CD8-positive, alpha-beta memory T cell (primary cell): ENCODE measurements around the gene CTXN2. TPM values are rescaled to one million over a fixed set of nuclear protein-coding genes. Genes with fewer than 3 reads are reported as not detected.

ENCODE experiments used
- CTCF ChIA-PET: fragments of 350-600 bp; sonication (Branson Sonifier 250); formaldehyde crosslinking; loops from one replicate; lab custom pipeline; 2021; ENCODE audit warnings: antibody characterized with exemption; lab: Charles Lee
- POLR2A ChIA-PET: fragments of 350-600 bp; sonication (Branson Sonifier 250); formaldehyde crosslinking; loops from one replicate; lab custom pipeline; 2021; ENCODE audit warnings: antibody characterized with exemption; lab: Charles Lee
- DNase-seq, 5 donors: peaks; one replicate each; pipeline versions ENCODE4 v3.0.0 to v3.0.0-alpha.2; 2020 to 2022; ENCODE audit warnings: mixed read lengths in 1 of 5
- H3K27ac ChIP-seq: one replicate; pipeline ENCODE4 v1.7.0; 2013; ENCODE audit warnings: low read depth, mild to moderate bottlenecking, low read length, moderate library complexity
- H3K27me3 ChIP-seq: 2 replicates; pipeline ENCODE4 v1.7.0; 2013; ENCODE audit warnings: low read length, mild to moderate bottlenecking; ENCODE audit not compliant: insufficient read depth, poor library complexity, severe bottlenecking
- H3K36me3 ChIP-seq: 2 replicates; pipeline ENCODE4 v1.7.0; 2013; ENCODE audit warnings: mild to moderate bottlenecking, low read length, moderate library complexity; ENCODE audit not compliant: insufficient read depth
- H3K4me1 ChIP-seq: 2 replicates; pipeline ENCODE4 v1.7.0; 2013; ENCODE audit warnings: mild to moderate bottlenecking, low read length, moderate library complexity; ENCODE audit not compliant: insufficient read depth
- H3K4me3 ChIP-seq: 2 replicates; pipeline ENCODE4 v1.7.0; 2013; ENCODE audit warnings: mild to moderate bottlenecking, low read length
- H3K9me3 ChIP-seq: 2 replicates; pipeline ENCODE4 v1.7.0; 2013; ENCODE audit warnings: mild to moderate bottlenecking, low read length
- H3K27ac Mint-ChIP-seq, 8 donors: one replicate each; pipeline ENCODE4 v1.8.0; 2020 to 2021; ENCODE audit warnings: mixed read lengths in 8 of 8, mild to moderate bottlenecking in 6 of 8, inconsistent platforms in 3 of 8, moderate library complexity in 3 of 8
- H3K27me3 Mint-ChIP-seq, 2 donors: one replicate each; pipeline ENCODE4 v1.8.0; 2020 to 2021; ENCODE audit warnings: mixed read lengths in 2 of 2, mild to moderate bottlenecking in 1 of 2, moderate library complexity in 1 of 2
- H3K36me3 Mint-ChIP-seq, 3 donors: one replicate each; pipeline ENCODE4 v1.8.0; 2020 to 2021; ENCODE audit warnings: mixed read lengths in 3 of 3, inconsistent platforms in 1 of 3, mild to moderate bottlenecking in 1 of 3
- H3K4me1 Mint-ChIP-seq, 3 donors: one replicate each; pipeline ENCODE4 v1.8.0; 2020 to 2021; ENCODE audit warnings: mixed read lengths in 3 of 3, inconsistent platforms in 1 of 3, mild to moderate bottlenecking in 1 of 3
- H3K4me3 Mint-ChIP-seq, 7 donors: one replicate each; pipeline ENCODE4 v1.8.0; 2020 to 2021; ENCODE audit warnings: mixed read lengths in 7 of 7, mild to moderate bottlenecking in 6 of 7, moderate library complexity in 4 of 7, inconsistent platforms in 2 of 7
- H3K9me3 Mint-ChIP-seq, 5 donors: one replicate each; pipeline ENCODE4 v1.8.0; 2020 to 2022; ENCODE audit warnings: mixed read lengths in 5 of 5, mild to moderate bottlenecking in 3 of 5, moderate library complexity in 2 of 5, inconsistent platforms in 1 of 5
- polyA plus RNA-seq: library from polyadenylated mRNA; unstranded; fragments of 300-500 nt; fragmentation: Illumina TruSeq; gene quantifications from one replicate; pipeline ENCODE4 v1.2.3, GENCODE V29; 2021
- total RNA-seq, 2 experiments: library from RNA; stranded (reverse); gene quantifications; one replicate each; pipeline ENCODE4 v1.2.3, GENCODE V29; 2021

Gene CTXN2
- total and polyA plus RNA-seq, 3 experiments from 2014 or later = not detected

DNA sequence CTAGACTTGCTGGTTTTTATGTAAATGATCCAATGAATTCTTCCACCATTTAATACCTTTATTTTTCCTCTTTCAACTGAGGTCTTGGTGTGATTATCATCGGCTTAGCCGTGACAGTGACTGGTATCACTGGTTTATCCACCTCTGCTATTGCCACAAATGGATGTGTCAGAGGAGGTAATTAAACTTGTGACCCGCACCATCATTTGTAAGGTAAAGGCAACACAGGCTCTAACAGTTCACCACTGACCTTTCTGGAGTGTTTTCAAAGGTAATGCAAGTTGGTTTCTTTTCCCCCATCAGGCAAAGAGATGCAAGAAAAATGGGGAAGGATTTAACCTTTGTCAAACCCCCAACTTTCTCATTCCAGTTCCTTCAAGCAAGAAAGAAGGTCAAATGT is 34.3 kb downstream of the CTXN2 start:
- Histone ChIP-seq H3K9me3 (no peaks in the 10 kb centered on the region), H3K27me3 (no peaks in the 10 kb centered on the region), H3K4me3 (no peak overlapping the region), H3K27ac (no peak overlapping the region), H3K4me1 (no peaks in the 10 kb centered on the region), H3K36me3 (no peaks in the 10 kb centered on the region)
- H3K4me1 Mint-ChIP-seq = no peaks in the 10 kb centered on the region
- H3K9me3 Mint-ChIP-seq = peaks cover 0 to 2% (median 0%) of the 10 kb centered on the region in 5 donors
- H3K4me3 Mint-ChIP-seq = no peak overlapping the region
- ChIA-PET POLR2A (no interaction called here), CTCF (no interaction called here)
- H3K27ac Mint-ChIP-seq = no peak overlapping the region
- H3K36me3 Mint-ChIP-seq = no peaks in the 10 kb centered on the region
- DNase-seq = no peak
- peaks cover 0 to 6% of the 10 kb centered on the region in 2 donors for H3K27me3 Mint-ChIP-seq

DNA sequence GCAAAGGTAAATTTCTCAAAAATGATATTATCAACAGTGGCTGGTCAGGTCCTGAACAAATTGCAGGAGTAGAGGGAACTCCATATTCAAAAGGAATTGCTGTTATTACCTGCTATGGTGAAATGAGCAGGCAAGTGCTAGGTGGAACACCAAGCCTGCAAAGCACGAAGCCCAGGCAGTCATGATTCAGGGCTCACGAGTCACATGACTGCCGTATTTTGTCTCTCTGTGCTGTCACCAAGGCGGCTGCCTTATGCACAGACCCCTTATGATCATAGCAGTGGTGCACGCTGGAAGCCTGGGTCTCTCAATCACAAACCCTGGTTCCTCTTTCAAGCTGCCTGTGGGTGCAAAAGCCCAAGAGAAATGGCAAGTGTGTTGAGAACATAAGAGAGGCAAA is 39.0 kb downstream of the CTXN2 start:
- Mint-ChIP-seq H3K4me1 (no peaks in the 10 kb centered on the region), H3K27ac (no peak overlapping the region), H3K27me3 (peaks cover 0 to 8% of the 10 kb centered on the region in 2 donors), H3K36me3 (no peaks in the 10 kb centered on the region), H3K4me3 (no peak overlapping the region), H3K9me3 (no peaks in the 10 kb centered on the region)
- Histone ChIP-seq H3K9me3 (no peaks in the 10 kb centered on the region), H3K4me1 (no peaks in the 10 kb centered on the region), H3K27ac (no peak overlapping the region), H3K27me3 (no peaks in the 10 kb centered on the region), H3K4me3 (no peak overlapping the region), H3K36me3 (no peaks in the 10 kb centered on the region)
- no peak for DNase-seq
- POLR2A ChIA-PET = no interaction called here
- CTCF ChIA-PET = interaction anchor here (0.6 kb wide), 1 partner anchor 1824 kb away, joined by 3 read pairs; no protein-coding TSS in a partner anchor

GRCh38 chr15:48233246-48233645 is 41.8 kb downstream of the CTXN2 start:
- no peaks in the 10 kb centered on the region for H3K36me3 ChIP-seq
- Mint-ChIP-seq H3K9me3 (no peaks in the 10 kb centered on the region), H3K27ac (no peak overlapping the region), H3K4me1 (no peaks in the 10 kb centered on the region), H3K27me3 (peaks cover 0 to 8% of the 10 kb centered on the region in 2 donors), H3K4me3 (no peak overlapping the region), H3K36me3 (no peaks in the 10 kb centered on the region)
- no peaks in the 10 kb centered on the region for H3K4me1 ChIP-seq
- no peak overlapping the region for H3K27ac ChIP-seq
- H3K27me3 ChIP-seq = no peaks in the 10 kb centered on the region
- H3K9me3 ChIP-seq = no peaks in the 10 kb centered on the region
- CTCF ChIA-PET = no interaction called here
- no peak for DNase-seq
- no peak overlapping the region for H3K4me3 ChIP-seq
- POLR2A ChIA-PET = no interaction called here

GRCh38 chr15:48239334-48239733 is 47.9 kb downstream of the CTXN2 start:
- Histone ChIP-seq H3K27ac (no peak overlapping the region), H3K4me3 (no peak overlapping the region), H3K27me3 (no peaks in the 10 kb centered on the region), H3K9me3 (no peaks in the 10 kb centered on the region), H3K36me3 (no peaks in the 10 kb centered on the region), H3K4me1 (no peaks in the 10 kb centered on the region)
- DNase-seq = no peak
- Mint-ChIP-seq H3K27ac (no peak overlapping the region), H3K36me3 (no peaks in the 10 kb centered on the region), H3K4me3 (no peak overlapping the region), H3K27me3 (peaks cover 0 to 11% of the 10 kb centered on the region in 2 donors), H3K9me3 (no peaks in the 10 kb centered on the region), H3K4me1 (no peaks in the 10 kb centered on the region)
- POLR2A ChIA-PET = no interaction called here
- CTCF ChIA-PET = no interaction called here

GRCh38 chr15:48242015-48242414 is 50.5 kb downstream of the CTXN2 start:
- H3K4me3 Mint-ChIP-seq = no peak overlapping the region
- no peak overlapping the region for H3K4me3 ChIP-seq
- H3K4me1 Mint-ChIP-seq = no peaks in the 10 kb centered on the region
- no peak for DNase-seq
- no peak overlapping the region for H3K27ac Mint-ChIP-seq
- H3K9me3 ChIP-seq = no peaks in the 10 kb centered on the region
- no peaks in the 10 kb centered on the region for H3K36me3 ChIP-seq
- no peaks in the 10 kb centered on the region for H3K9me3 Mint-ChIP-seq
- ChIA-PET POLR2A (no interaction called here), CTCF (no interaction called here)
- H3K27ac ChIP-seq = no peak overlapping the region
- no peaks in the 10 kb centered on the region for H3K36me3 Mint-ChIP-seq
- no peaks in the 10 kb centered on the region for H3K27me3 ChIP-seq
- H3K27me3 Mint-ChIP-seq = peaks cover 0 to 13% of the 10 kb centered on the region in 2 donors
- H3K4me1 ChIP-seq = no peaks in the 10 kb centered on the region

- DNase-seq = no peak
- H3K36me3 ChIP-seq = no peaks in the 10 kb centered on the region
- H3K27ac ChIP-seq = no peak overlapping the region
- Mint-ChIP-seq H3K36me3 (no peaks in the 10 kb centered on the region), H3K4me1 (no peaks in the 10 kb centered on the region), H3K27ac (no peak overlapping the region), H3K27me3 (peaks cover 0 to 13% of the 10 kb centered on the region in 2 donors), H3K9me3 (no peaks in the 10 kb centered on the region), H3K4me3 (no peak overlapping the region)
- H3K4me1 ChIP-seq = no peaks in the 10 kb centered on the region
- no peaks in the 10 kb centered on the region for H3K9me3 ChIP-seq
- H3K27me3 ChIP-seq = no peaks in the 10 kb centered on the region
- ChIA-PET CTCF (no interaction called here), POLR2A (no interaction called here)
- no peak overlapping the region for H3K4me3 ChIP-seq
These were observed 51.1 kb downstream of the CTXN2 start for GRCh38 chr15:48242535-48242934.

GRCh38 chr15:48244921-48245320 is 53.5 kb downstream of the CTXN2 start:
- Histone ChIP-seq H3K27ac (no peak overlapping the region), H3K4me3 (no peak overlapping the region), H3K36me3 (no peaks in the 10 kb centered on the region), H3K27me3 (no peaks in the 10 kb centered on the region), H3K9me3 (no peaks in the 10 kb centered on the region), H3K4me1 (no peaks in the 10 kb centered on the region)
- ChIA-PET CTCF (no interaction called here), POLR2A (no interaction called here)
- no peak overlapping the region for H3K27ac Mint-ChIP-seq
- no peaks in the 10 kb centered on the region for H3K9me3 Mint-ChIP-seq
- H3K4me1 Mint-ChIP-seq = no peaks in the 10 kb centered on the region
- H3K27me3 Mint-ChIP-seq = peaks cover 0 to 19% of the 10 kb centered on the region in 2 donors
- H3K4me3 Mint-ChIP-seq = no peak overlapping the region
- H3K36me3 Mint-ChIP-seq = no peaks in the 10 kb centered on the region
- no peak for DNase-seq

- peaks cover 7 to 45% of the 10 kb centered on the region in 2 donors for H3K27me3 Mint-ChIP-seq
- H3K27ac Mint-ChIP-seq = no peak overlapping the region
- no peaks in the 10 kb centered on the region for H3K27me3 ChIP-seq
- H3K4me3 Mint-ChIP-seq = no peak overlapping the region
- DNase-seq = no peak
- H3K27ac ChIP-seq = no peak overlapping the region
- ChIA-PET CTCF (no interaction called here), POLR2A (no interaction called here)
- no peaks in the 10 kb centered on the region for H3K9me3 Mint-ChIP-seq
- no peaks in the 10 kb centered on the region for H3K9me3 ChIP-seq
- H3K4me1 Mint-ChIP-seq = no peaks in the 10 kb centered on the region
- H3K4me1 ChIP-seq = no peaks in the 10 kb centered on the region
- H3K4me3 ChIP-seq = no peak overlapping the region
- H3K36me3 Mint-ChIP-seq = no peaks in the 10 kb centered on the region
- no peaks in the 10 kb centered on the region for H3K36me3 ChIP-seq
These were observed 56.9 kb downstream of the CTXN2 start for GRCh38 chr15:48248414-48248813.

DNA sequence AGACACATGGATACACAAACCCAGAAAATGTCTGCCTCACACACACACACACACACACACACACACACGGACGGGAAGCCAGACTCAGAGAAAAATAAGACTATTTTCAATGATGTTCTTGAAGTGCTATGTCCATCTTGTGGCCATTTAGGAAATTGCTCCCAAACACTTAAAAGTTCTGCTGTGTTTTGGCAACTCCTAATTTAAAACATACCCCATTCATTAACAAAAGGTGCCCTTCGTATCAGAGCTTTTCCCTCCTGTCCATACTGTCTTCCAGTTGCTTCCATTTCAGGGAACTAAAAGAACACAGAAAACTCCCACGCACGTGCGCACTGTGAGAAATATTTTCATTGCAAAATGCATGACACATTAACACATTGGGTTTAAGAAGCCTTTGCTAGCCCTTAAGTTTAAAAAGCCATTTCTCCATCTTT is 59.2 kb downstream of the CTXN2 start:
- H3K27ac ChIP-seq = no peak overlapping the region
- H3K36me3 ChIP-seq = no peaks in the 10 kb centered on the region
- Mint-ChIP-seq H3K36me3 (no peaks in the 10 kb centered on the region), H3K27me3 (peaks cover 12 to 45% of the 10 kb centered on the region in 2 donors), H3K4me3 (no peak overlapping the region), H3K4me1 (no peaks in the 10 kb centered on the region), H3K9me3 (no peaks in the 10 kb centered on the region), H3K27ac (no peak overlapping the region)
- no peak overlapping the region for H3K4me3 ChIP-seq
- ChIA-PET CTCF (no interaction called here), POLR2A (no interaction called here)
- peak in 1 of 5 donors; percentile 8 for DNase-seq
- no peaks in the 10 kb centered on the region for H3K27me3 ChIP-seq
- H3K9me3 ChIP-seq = no peaks in the 10 kb centered on the region
- no peaks in the 10 kb centered on the region for H3K4me1 ChIP-seq
